Measurements from ENCODE around the gene TRIM17. TPM values are rescaled to one million over a fixed set of nuclear protein-coding genes. Genes with fewer than 3 reads are reported as not detected.

Gene TRIM17
- total RNA-seq, 1 donor from 2014 or later = 0.38 TPM

DNA sequence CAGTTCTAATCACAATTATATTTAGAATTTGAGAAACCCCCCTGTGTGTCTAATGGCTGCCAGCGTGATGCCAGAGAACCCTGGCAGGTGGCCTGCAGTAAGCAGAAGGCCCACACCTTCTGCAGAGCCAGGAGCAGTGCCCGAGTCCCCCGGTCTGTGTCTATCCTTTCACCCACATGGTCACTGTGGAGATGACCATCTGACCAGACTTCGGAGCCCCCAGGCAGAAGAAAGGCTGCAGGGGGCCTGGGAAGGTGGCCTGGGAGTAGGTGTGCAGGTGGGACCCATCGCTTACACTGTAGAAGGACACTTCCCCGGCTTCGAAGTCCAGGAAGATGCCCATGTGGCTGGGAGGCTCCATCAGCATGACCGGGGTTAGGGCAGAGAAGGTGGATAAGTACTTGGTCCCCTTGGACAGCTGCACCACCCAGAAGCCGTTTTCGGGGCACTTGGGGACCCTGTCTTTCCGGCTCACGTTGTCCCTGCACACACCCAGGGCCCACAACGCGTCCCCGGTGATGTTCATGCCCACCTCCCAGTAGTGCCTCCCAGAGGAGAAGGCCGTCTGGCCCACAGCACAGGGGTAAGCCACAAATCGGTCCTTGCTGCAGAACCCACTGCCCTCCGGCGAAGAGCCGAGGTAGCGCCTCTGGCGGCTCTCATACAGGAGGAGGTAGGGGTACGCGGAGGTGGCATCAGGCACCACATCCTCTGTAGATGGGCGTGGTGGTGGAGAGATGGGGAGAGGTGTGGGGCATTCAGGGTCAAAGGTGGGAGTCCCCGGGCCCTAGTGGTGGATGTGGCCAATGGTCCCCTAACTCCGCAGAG, 8.4 kb downstream of the TRIM17 start:
- DNase-seq (ENCODE audit: missing footprints) = no peak
- intact Hi-C loops (cut with DNase I) = loop anchor here (5.0 kb wide), 1 partner anchor 49 kb away; a partner anchor contains a TSS
- ATAC-seq = no peak

DNA sequence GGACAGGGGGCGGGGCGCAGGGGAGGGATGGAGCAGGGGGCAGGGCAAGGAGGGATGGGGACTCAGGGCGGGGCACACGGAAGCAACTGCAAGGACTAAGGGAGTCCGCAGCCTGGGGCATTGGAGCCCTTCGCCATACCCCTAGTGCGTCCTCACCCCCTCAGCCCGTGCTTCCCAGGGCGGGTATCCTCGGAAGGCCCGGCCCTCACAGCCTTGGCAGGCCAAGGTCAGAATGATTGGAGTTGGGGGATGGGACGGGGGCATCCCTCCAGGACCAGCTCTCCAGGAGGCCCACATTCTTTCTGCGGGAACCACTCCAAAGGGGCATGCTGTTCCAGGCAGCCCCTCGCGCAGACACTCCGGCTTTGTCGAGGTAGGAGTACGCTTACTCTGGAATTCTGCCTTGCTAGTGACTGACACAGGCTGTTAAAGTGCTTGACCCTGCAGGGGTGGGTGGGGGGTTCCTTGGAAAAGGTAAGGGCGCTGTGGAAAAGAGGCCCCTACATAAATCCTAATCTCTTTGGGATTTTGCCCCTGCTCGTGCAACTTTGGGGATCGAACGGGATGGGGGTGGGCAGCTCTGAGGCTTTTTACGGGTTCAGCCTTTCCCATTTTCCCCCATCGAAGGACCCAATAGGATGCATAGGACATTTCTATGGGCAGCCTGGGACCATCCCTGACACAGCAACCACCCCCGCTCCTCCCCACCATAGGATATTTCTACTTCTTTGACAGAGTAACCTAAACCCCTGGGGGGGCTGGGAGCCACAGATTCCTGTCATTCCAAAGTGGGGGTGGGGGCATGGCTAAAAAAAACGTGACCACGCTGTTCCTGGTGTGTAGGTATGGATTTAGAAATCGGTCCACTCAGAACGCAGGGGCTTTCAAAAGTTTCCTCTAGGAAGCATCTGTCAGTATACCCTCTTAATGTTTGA, 9.3 kb downstream of the TRIM17 start:
- DNase-seq (ENCODE audit: missing footprints) (no peak), ATAC-seq (no peak)
- intact Hi-C loops (cut with DNase I) = loop anchor here (5.0 kb wide), 1 partner anchor 50 kb away; a partner anchor contains a TSS

DNA sequence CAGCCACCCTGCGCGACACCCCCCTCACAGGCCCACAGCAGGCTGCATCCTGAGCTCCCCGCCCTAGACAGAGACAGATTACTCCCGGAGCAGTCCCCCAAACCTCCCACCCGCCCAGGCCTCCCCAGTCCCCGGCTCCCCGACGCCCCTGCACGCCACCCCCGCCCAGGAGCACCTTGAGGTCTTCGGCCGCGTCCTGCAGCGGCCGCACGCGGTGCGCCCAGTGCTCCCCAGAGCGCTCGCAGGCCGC, 10.8 kb downstream of the TRIM17 start:
- DNase-seq (ENCODE audit: missing footprints) = no peak
- no peak for ATAC-seq
- intact Hi-C loops (cut with DNase I) = loop anchor here (5.0 kb wide), 1 partner anchor 51 kb away; a partner anchor contains a TSS

DNA sequence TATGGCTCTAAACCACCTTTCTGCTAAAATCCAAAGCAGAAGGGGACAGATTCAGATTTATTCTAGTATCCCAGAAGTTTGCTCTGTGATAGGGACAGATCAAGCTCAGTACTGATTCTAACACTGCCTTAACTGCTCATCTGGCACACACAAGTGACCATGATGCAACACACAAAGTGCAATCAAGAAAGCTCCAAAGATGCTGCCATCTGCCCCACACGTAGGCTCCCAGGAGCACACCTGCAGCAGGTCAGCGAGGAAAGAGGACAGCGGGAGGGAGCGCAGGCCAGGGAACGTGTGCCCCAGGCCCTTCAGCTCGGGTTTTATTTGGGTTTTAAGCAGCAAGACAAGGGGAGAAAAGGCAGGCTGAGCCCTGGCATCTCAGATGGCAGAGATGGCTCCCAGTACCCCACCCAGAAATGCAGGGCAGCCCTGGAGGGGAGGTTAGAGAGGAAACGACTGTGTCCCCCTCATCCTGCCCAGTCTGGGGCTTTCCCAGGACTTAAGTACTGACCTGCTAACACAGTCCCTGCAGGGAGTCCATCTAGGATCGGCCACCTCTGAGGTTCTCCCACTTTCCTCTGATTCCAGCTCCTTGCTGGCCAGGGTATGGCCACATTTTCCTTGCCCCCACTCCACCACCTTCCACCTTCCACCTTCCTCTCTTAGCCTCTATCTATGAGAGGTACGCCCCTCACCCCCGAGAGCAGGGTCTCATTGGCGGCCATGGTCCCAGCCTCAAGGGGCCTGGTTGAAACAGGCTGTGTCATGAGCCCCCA, 11.3 kb downstream of the TRIM17 start:
- ATAC-seq (no peak), DNase-seq (ENCODE audit: missing footprints) (no peak)
- intact Hi-C loops (cut with DNase I) = loop anchor here (5.0 kb wide), 1 partner anchor 52 kb away; a partner anchor contains a TSS

DNA sequence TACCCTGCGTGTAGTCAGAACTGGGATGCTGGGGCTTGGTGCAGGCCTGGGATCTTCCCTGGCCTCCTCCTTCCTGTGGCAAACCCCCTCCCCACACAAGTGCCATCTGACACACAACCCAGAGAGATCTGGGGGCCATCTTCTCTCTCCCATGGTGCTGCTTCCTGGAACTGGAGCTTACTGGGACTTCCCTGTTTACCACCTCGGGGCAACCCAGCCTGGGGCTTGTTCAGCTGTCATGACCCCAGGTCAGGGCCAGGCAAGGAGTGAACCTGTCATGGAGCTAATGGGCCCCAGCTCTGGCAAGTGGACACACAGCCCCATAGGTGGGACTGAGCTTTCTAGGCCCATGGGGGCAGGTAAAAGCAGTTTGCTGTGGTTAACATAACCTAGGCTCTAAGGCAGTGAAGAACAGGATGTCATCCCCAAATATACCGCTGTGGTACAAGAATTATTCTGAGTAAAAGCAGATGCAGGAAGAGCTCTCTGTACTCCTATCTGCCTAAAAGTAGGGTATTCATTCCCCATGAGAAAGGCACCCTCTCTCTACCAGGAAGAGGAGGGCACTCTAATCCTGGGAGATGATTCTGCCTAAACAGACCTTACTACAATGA, 12.4 kb downstream of the TRIM17 start:
- intact Hi-C loops (cut with DNase I) = no loop called here
- DNase-seq (ENCODE audit: missing footprints) (no peak), ATAC-seq (no peak)

DNA sequence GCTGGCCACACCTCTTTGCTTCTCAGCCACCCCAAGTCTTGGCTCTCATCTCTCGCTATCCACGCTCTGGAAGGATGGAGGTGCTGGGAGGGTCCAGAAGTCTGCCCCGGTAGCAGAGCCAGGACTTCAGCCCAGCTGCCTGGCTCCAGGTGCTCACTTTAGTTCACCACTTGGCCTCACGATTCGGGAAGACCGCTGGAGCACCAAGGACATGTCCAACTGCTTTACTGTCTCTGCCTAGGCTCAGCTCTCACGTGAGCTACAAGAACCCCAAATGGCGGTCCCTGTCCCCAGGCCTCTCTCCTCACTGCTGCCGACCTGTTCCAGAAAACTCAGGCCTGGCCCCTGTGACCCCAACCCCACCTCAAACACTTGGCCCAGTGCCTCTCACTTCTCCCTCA, 13.4 kb downstream of the TRIM17 start:
- DNase-seq (ENCODE audit: missing footprints) (no peak), ATAC-seq (no peak)
- intact Hi-C loops (cut with DNase I) = no loop called here

DNA sequence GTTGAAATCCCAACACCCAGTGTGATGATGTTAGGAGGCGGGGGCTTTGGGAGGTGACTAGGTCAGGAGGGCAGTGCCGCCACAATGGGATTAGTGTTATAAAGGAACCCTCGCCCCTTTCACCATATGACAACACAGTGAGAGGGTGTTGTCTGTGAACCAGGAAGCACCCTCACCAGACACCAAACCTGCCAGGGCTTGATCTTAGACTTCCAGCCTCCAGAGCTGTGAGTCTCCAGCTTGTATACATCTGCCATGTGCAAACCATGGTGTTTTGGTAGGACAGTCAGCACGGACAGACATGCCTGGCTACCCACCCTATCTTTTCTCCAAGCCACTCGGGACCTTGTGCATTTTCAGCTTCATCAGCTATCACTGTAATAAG, 14.0 kb downstream of the TRIM17 start:
- intact Hi-C loops (cut with DNase I) = no loop called here
- ATAC-seq = no peak
- DNase-seq (ENCODE audit: missing footprints) = no peak

DNA sequence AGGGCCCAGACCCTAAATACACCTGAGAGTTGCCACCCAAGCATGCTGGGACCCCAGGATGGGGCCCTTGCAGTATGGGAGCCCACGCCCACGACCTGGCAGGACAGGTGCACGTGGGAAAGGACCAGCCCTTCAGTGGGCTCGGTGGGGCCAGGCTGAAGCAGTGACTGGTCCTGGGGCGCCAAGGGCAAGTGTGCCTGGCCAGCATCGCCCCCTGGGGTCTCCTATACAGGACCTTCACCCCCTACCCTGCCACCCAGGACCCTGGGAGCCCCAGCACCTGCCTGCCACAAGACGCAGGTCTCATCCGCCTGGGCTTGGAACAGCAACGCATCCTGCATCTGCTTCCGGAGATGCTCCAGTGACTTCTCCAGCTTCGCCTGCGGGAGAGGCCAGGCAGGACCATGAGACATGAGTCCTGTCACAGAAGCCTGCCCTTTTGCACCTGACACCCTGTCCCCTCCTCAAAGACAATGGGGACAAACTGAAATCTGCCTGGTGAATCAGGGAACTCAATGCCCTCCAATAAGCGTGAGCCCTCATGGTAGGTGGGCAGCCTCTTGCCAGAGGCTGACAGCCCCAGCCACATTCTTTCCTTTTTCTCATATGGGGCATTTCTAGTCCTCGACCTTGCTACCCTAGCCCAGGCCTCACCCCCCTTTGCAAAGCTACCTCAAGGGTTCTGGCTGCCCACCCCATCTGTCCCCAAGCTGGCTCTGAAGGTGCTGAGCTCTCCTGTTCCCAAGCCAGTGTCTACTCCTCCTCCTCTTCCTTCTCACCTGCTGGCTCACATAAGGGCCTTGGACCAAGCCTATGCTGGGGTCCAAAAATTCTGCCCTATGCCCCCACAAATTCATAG, 14.7 kb downstream of the TRIM17 start:
- ATAC-seq (no peak), DNase-seq (ENCODE audit: missing footprints) (no peak)
- intact Hi-C loops (cut with DNase I) = no loop called here

DNA sequence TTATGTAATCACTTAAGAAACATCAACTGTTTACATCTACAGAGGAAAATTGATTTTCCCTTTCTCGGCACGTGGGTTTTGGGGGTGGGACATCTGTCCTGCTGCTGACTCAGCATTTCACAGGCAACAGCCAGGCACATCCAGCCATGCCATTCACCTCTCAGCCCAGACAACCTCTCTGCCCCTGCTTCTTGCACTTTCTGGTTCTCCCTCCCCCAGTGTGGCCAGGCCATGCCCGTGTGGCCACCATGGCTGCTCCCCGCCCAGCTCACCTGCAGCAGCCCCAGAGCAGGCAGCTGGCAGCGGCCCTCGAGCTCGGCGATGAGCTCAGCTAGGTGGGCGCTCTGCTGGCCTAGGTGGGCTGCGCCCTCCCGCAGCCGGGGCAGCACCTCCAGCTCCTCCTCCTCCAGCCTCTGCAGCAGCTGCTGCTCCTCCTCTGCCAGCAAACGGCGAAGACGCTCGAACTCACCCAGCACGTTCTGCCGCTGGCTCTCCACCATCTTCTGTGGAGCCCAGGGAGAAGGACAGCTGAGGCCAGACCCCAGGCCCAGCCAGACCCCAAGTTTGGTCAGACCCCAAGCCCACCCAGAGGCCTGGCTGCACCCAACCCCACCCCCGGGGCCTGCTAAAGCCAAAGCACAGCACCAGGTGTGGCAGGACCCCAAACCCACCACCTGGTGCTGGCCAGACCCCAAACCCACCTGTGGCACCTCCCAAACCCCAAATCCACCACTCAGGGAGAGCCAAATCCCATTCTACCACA, 15.8 kb downstream of the TRIM17 start:
- ATAC-seq = no peak
- DNase-seq (ENCODE audit: missing footprints) = no peak
- intact Hi-C loops (cut with DNase I) = no loop called here

DNA sequence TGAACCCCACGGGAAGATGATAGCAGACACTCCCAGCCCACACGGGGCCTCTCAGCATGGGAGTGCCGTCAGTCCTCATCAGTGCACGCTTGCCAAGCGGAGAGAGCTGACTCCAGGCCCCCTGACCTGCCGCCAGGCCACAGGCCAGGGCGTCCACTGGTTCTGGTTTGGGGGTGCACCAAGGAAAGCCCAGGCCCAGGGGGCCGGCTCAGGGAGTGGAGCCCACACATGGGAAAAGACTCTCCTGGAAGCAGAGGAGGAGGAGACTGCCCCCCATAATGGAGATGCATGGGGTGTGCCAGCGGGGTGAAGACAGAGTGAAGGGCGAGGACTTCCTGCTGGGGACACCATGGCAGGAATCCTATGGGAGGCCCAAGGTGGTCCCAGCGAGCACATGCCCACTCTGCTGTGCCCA, 16.4 kb downstream of the TRIM17 start:
- intact Hi-C loops (cut with DNase I) = no loop called here
- no peak for ATAC-seq
- DNase-seq (ENCODE audit: missing footprints) = no peak

DNA sequence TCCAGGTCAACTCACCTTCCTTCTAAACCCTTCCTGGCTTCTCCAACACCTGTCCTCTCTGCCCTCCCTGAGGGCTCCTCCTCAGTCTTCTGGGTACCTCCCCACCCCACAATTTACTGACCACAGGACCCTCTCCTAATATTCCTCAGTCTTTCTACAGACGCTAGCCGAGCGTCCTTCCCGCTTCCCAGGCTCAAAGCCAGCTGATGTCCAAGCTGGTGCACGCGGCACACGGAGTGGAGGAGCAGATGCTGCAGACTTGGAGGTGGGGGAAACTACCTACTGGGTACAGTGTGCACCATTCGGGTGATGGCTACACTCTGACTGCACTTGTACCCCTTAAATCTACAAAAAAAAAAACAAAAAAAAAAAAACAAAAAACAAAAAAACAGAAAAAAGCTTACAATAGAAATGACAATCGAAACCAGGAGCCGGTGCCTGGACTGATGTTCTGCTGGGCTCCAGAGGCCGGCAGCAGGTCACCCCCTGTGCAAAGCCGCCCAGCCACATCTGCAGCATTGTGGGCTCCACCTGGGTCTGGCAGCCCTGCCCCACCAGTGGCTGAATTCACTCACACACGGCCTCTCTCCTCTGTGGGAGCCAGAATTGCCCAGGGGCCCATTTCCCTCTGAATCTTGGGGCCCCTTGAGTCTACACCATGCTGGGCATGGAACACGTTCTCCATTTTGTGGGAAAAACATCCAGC, 17.0 kb downstream of the TRIM17 start:
- intact Hi-C loops (cut with DNase I) = no loop called here
- ATAC-seq (no peak), DNase-seq (ENCODE audit: missing footprints) (no peak)

DNA sequence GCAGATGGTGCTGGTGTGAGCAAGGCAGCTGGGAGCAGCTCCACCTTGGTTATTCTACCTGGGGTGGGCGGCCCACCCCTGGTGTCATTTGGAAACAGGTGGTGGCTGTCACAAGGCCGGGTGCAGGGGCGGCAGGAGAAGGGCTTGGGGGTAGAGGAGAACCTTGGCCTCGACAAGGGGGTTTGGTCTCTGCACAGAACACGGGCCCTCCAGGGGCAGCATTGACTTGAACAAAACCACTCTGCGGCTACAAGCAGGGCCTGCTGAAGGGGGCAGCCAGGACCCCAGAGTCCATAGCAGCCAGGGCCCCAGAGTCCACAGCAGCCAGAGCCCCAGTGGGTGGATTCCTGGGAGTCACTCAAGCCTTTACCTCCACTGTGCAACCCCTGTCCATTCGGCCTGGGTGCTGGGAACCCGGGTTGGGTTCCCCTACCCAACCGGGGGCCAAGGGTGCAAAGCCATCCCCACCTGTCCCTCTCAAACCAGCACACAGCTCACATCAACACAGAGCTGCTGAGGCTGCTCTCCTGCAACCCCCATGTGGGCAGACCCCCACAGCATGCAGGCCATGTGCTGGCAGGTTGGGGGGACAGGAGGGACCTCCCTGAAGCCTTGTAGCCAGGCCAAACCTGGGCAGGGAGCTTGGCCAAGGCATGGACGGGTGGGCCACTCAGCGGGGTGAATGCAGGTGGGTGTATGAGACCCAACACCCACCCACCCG, 17.8 kb downstream of the TRIM17 start:
- intact Hi-C loops (cut with DNase I) = no loop called here
- no peak for ATAC-seq
- no peak for DNase-seq (ENCODE audit: missing footprints)

DNA sequence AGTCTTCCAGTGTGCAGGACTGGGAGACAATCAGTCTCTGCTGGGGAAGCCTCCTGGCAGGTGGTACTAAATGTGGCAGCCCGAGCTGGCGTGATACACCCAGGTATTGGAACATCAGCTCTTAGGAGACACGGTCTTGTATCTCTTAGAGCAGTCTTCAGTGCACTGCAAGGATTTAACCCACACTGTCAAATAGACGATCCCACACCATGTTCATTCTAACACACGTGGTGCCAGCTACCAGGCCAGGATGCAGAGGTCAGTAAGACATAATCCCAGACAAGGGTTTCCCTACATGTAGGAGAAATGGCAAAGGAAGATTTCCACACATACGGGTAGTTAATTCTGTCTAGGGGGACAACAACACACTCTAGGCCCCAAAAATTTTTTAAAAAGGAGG, 18.7 kb downstream of the TRIM17 start:
- DNase-seq (ENCODE audit: missing footprints) (no peak), ATAC-seq (no peak)
- intact Hi-C loops (cut with DNase I) = no loop called here

DNA sequence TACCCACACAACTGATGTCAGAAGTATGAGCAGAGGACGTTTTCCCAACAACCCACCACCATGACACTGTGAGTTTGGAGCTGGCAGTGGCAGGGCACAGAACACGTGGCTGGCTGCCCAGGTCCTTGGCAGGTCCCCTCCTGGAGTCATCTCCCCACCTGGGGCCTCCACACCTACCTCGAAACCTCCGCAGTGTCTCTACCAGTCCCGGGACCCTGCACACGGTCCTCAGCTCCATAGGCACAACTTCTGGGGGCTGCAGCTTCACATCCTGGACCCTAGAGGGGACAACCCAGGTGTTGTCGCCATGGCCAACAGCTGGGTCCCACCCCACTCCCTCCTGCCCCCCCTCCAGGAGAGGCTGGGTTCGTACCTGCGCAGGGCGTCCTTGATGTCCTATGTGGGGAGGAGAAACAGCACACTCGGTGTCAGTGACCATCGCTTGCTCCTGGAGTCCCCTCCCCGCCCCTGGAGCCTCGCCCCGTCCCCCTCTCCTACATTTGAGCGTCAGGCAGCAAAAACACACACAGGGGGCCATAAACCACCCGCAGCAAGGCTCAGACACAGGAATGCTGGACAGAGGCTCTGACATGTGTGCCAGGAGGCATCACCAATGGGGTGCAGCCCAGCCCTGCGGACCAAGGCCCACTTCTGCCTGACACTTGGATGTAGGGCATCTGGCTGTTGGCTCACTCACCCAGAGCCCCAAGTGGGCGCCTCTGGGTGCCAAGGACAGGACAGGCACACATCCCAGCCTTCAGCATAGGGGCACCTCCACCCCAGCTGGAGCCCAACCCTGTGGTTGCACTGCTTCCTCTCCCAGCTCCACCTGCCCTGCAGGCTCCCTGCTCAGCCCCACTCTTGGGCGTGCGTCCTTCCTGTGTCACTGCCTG, 19.6 kb downstream of the TRIM17 start:
- DNase-seq (ENCODE audit: missing footprints) (no peak), ATAC-seq (no peak)
- intact Hi-C loops (cut with DNase I) = no loop called here

Measured in Right ventricle myocardium inferior (tissue), 1 donor.